AG10803 (cell line): ENCODE results near the gene UROC1.

Experiments
- DNase-seq: peaks from one replicate; pipeline ENCODE4 v3.0.0; 2010; ENCODE audit warnings: low read depth
- H3K4me3 ChIP-seq: 2 replicates; pipeline ENCODE4 v1.5.1; 2011; ENCODE audit warnings: mild to moderate bottlenecking, low read length, control low read depth
- CTCF ChIP-seq: conservative IDR thresholded peaks from 2 replicates; pipeline ENCODE4 v1.5.1; 2011; ENCODE audit warnings: mild to moderate bottlenecking, low read length, control low read depth, inconsistent platforms

UROC1 gene

GRCh38 chr3:126529585-126530170 lies 12.1 kb upstream of the UROC1 start:
- DNase-seq, result no peak
- TF ChIP-seq CTCF, result no peak
- no peak overlapping the region for H3K4me3 ChIP-seq

GRCh38 chr3:126528800-126529541 lies 11.4 kb upstream of the UROC1 start:
- DNase-seq, result peak; percentile 74

GRCh38 chr3:126528419-126528799 lies 10.8 kb upstream of the UROC1 start:
- TF ChIP-seq CTCF, result no peak

More at GRCh38 chr3:126528800-126529541, 11.4 kb upstream of the UROC1 start:
- TF ChIP-seq CTCF, result peak; percentile 45
- no peak overlapping the region for H3K4me3 ChIP-seq

GRCh38 chr3:126527455-126528211 lies 10.1 kb upstream of the UROC1 start:
- TF ChIP-seq CTCF, result no peak
- no peak overlapping the region for H3K4me3 ChIP-seq
- no peak for DNase-seq

More at GRCh38 chr3:126528419-126528799, 10.8 kb upstream of the UROC1 start:
- DNase-seq, result no peak
- H3K4me3 ChIP-seq, result no peak overlapping the region

- no peak for TF ChIP-seq CTCF
- no peak overlapping the region for H3K4me3 ChIP-seq
- DNase-seq, result no peak
These were observed 9.4 kb upstream of the UROC1 start for GRCh38 chr3:126527006-126527405.

- no peak for DNase-seq
- no peak for TF ChIP-seq CTCF
- no peak overlapping the region for H3K4me3 ChIP-seq
These were observed 9.1 kb upstream of the UROC1 start for GRCh38 chr3:126526668-126527005.
